Measurements from ENCODE around the gene MOK.

The MOK gene

GRCh38 chr14:102189874-102190273 lies 115.1 kb downstream of the MOK start:
- no peak overlapping the region for H3K4me3 ChIP-seq (ENCODE audit: low read length)
- DNase-seq (ENCODE audit: low read depth) = no peak
- no peak for TF ChIP-seq CTCF (conservative IDR thresholded peaks at IDR 0.05; ENCODE audit: low read depth, low read length)

- DNase-seq (ENCODE audit: low read depth) = no peak
- TF ChIP-seq CTCF (conservative IDR thresholded peaks at IDR 0.05; ENCODE audit: low read depth, low read length) = no peak
- H3K4me3 ChIP-seq (ENCODE audit: low read length) = no peak overlapping the region
Observed at GRCh38 chr14:102188187-102188586, 116.8 kb downstream of the MOK start.

- H3K4me3 ChIP-seq (ENCODE audit: low read length) = no peak overlapping the region
- DNase-seq (ENCODE audit: low read depth) = no peak
- no peak for TF ChIP-seq CTCF (conservative IDR thresholded peaks at IDR 0.05; ENCODE audit: low read depth, low read length)
Observed at GRCh38 chr14:102187568-102188001, 117.4 kb downstream of the MOK start.

- no peak for TF ChIP-seq CTCF (conservative IDR thresholded peaks at IDR 0.05; ENCODE audit: low read depth, low read length)
- peak; percentile 21 for DNase-seq (ENCODE audit: low read depth)
- no peak overlapping the region for H3K4me3 ChIP-seq (ENCODE audit: low read length)
Observed at GRCh38 chr14:102187044-102187443, 117.9 kb downstream of the MOK start.

- no peak overlapping the region for H3K4me3 ChIP-seq (ENCODE audit: low read length)
- DNase-seq (ENCODE audit: low read depth) = no peak
- no peak for TF ChIP-seq CTCF (conservative IDR thresholded peaks at IDR 0.05; ENCODE audit: low read depth, low read length)
Observed at GRCh38 chr14:102185360-102185759, 119.6 kb downstream of the MOK start.

- no peak for TF ChIP-seq CTCF (conservative IDR thresholded peaks at IDR 0.05; ENCODE audit: low read depth, low read length)
- DNase-seq (ENCODE audit: low read depth) = no peak
- no peak overlapping the region for H3K4me3 ChIP-seq (ENCODE audit: low read length)
Observed at GRCh38 chr14:102184316-102185035, 120.5 kb downstream of the MOK start.

- no peak overlapping the region for H3K4me3 ChIP-seq (ENCODE audit: low read length)
- DNase-seq (ENCODE audit: low read depth) = no peak
- TF ChIP-seq CTCF (conservative IDR thresholded peaks at IDR 0.05; ENCODE audit: low read depth, low read length) = no peak
Observed at GRCh38 chr14:102183886-102184285, 121.1 kb downstream of the MOK start.

Measured in retinal pigment epithelial cell (primary cell).